Measurements from ENCODE around the gene DSP. TPM values are rescaled to one million over a fixed set of nuclear protein-coding genes. Genes with fewer than 3 reads are reported as not detected.

Gene DSP
- polyA plus RNA-seq, 6 donors from 2014 or later: 6.3 to 49.2 (median 15.8) TPM

DNA sequence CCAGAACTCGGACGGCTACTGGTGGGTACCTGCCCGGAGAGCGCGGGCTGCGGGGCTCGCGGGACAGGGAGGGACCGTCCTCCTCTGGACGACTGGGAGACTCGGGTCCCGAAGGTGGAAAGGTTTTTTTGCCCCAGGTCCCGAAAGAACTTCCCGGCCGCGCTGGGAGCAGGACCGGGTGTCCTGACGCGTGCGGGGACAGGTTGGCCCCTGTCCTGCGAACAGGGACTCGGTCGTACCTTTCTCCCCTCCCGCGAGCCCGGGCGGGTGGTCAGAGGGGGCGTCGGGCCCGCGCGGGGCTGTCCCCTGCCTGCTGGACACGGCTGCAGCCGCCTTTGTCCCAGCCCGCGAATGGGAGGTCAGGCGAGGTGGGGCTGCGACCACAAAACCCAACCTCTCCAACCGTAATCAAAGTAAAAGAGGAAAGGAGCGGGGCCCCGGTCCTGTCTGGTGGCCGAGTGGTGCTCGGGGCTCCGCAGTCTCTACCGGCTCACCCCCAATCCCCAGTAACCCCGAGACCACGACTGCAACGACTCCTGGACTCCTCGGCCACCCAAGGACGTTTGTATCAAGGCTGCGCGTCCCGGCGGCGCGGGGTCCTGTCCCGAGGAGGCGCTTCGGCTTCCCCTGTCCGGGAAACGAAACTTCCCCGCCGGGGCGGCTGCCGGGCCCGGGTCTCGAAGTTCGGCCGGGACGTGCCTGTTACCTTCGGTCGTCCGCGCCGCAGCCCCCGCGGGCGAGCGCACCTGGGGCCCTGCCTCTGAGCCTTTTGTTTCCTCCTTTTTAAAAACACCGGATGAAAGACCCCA is 798 bp downstream of the DSP start:
- H3K9me3 Mint-ChIP-seq: peaks cover 0 to 1% (median 0%) of the 10 kb centered on the region in 7 donors
- peaks cover 4 to 66% (median 23%) of the 10 kb centered on the region in 3 donors for H3K27me3 Mint-ChIP-seq
- peak overlapping the region in 4 of 6 donors; percentile 80 to 96 (median 90) for H3K27ac Mint-ChIP-seq
- no peaks in the 10 kb centered on the region for H3K36me3 Mint-ChIP-seq
- ATAC-seq (ENCODE audit: low read depth in 2 of 2) (peak in 1 of 2 donors; percentile 31), DNase-seq (peak; percentile 32)
- peak overlapping the region; percentile 83 to 97 (median 93) for H3K4me3 Mint-ChIP-seq
- peaks cover 3 to 41% (median 13%) of the 10 kb centered on the region in 3 donors for H3K4me1 Mint-ChIP-seq

DNA sequence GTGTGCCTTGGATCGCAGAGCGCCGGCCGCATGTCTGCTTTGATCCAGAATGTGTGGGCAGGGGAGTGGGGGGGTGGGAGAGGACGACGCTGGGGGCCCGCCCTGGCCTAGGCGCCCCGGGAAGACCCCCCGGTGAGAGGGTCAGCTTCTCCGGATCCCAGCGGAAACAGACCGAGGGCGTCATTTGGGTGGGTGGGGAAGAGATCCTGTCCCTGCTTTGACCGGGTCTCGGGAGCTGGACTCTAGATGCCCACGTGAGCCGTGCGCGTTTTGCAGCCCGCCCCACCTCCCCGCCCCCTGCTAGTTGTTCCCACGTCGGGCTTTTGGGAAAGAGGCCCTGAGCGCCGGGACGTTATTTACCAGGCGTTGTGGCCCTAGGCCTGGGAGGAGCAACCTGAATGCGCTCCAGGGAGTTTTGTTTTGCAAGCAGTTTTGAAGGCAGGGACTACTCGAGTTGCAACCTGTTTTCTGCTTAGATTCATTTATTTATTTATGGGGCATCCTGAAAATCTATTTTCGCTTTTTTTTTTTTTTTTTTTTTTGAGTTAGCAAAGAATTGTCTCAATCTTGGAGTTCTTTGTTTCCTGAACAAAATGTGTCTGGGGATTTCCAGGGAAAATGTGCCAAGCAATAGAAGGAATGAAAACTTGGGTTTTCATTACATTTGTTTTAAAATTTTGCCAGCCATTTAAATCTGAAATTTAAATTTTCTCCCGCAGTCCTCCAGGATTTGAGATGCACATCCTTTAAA is 1.6 kb downstream of the DSP start:
- Mint-ChIP-seq H3K36me3 (no peaks in the 10 kb centered on the region), H3K9me3 (peaks cover 0 to 1% (median 0%) of the 10 kb centered on the region in 7 donors), H3K27me3 (peaks cover 4 to 58% (median 17%) of the 10 kb centered on the region in 3 donors), H3K4me1 (peaks cover 3 to 44% (median 13%) of the 10 kb centered on the region in 3 donors), H3K27ac (peak overlapping the region in 2 of 6 donors; percentile 5 to 47), H3K4me3 (peak overlapping the region; percentile 83 to 97 (median 93))
- no peak for DNase-seq
- no peak for ATAC-seq (ENCODE audit: low read depth in 2 of 2)

DNA sequence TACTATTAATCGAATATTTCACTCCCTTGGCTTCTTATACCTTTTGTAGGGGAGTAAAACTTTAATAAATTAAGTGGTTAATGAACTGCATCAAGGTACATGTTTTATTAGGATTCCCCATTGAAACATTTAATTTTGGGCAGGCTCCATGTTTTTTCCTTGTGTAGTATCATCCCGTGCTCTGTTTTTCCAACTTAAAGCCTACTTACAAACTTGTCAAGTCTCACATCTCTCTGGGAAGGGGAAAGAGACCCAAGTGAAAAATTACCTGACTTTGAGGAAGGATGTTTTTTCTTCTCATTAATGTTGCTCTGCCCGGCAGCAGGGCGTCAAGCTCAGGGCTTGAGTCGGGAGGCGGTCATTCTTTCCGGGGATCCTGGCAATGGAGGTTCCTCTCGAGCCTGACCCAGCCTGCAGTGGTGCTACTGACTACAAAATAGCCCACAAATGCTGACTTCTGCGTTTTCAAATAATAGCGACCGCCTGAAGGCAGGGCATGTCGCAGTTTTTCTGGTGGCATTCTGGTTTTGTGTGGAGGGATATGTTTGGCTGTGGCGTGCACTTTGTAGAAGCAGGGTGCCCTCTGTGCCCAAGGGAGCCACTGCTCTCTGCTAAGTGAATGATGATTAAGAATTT is 2.4 kb downstream of the DSP start:
- Mint-ChIP-seq H3K27ac (peak overlapping the region in 1 of 6 donors; percentile 23), H3K36me3 (no peaks in the 10 kb centered on the region), H3K4me1 (peaks cover 3 to 48% (median 13%) of the 10 kb centered on the region in 3 donors), H3K4me3 (peak overlapping the region; percentile 12 to 97 (median 83)), H3K9me3 (peaks cover 0 to 1% (median 0%) of the 10 kb centered on the region in 7 donors), H3K27me3 (peaks cover 4 to 57% (median 8%) of the 10 kb centered on the region in 3 donors)
- ATAC-seq (ENCODE audit: low read depth in 2 of 2) (no peak), DNase-seq (peak; percentile 2)

DNA sequence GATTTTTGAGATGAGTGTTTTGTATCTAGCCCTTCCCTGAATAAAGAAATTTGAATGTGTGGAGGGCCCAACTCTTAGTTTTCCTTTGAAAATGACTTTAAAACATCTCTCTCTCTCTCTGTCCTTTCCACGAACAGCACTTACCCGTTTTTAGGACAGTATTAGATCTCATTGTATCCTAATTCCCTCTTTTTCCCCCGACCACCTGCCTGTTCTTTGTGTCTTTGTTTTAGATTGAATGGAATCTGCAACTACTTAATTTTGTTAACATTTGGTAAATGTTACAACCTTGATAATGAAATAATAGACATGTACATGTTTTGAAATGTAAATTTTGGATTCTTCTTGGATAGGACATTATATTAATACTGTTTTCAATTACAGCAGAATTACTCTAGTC is 3.1 kb downstream of the DSP start:
- DNase-seq (no peak), ATAC-seq (ENCODE audit: low read depth in 2 of 2) (no peak)
- Mint-ChIP-seq H3K27me3 (peaks cover 4 to 53% (median 11%) of the 10 kb centered on the region in 3 donors), H3K27ac (peak overlapping the region in 2 of 6 donors; percentile 2 to 18), H3K4me1 (peaks cover 3 to 48% (median 13%) of the 10 kb centered on the region in 3 donors), H3K4me3 (peak overlapping the region in 5 of 8 donors; percentile 4 to 97 (median 66)), H3K36me3 (no peaks in the 10 kb centered on the region), H3K9me3 (no peaks in the 10 kb centered on the region)

GRCh38 chr6:7545316-7546019 is 4.0 kb downstream of the DSP start:
- H3K27me3 Mint-ChIP-seq: peaks cover 4 to 48% (median 14%) of the 10 kb centered on the region in 3 donors
- H3K4me1 Mint-ChIP-seq: peaks cover 3 to 42% (median 12%) of the 10 kb centered on the region in 3 donors
- H3K27ac Mint-ChIP-seq: peak overlapping the region in 3 of 6 donors; percentile 22 to 41 (median 36)
- no peaks in the 10 kb centered on the region for H3K9me3 Mint-ChIP-seq
- peak overlapping the region in 1 of 8 donors; percentile 70 for H3K4me3 Mint-ChIP-seq
- DNase-seq: no peak
- ATAC-seq (ENCODE audit: low read depth in 2 of 2): no peak
- no peaks in the 10 kb centered on the region for H3K36me3 Mint-ChIP-seq

DNA sequence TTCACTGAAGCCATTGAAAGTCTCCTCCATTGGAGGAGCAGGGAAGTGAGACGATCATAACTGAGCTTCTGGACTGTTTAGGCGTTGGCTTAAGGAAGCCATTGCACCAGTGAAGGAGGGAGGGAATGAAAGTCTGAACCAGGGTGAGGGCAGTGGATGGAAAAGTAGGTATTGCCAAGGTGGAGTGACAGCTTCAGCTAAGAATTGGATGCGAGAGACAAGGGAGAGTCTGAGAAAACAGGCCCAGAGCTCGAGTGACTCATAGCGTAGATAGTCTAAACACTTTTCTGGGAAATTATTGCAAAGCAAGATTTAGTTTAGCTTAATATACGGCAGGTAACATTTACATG is 4.5 kb downstream of the DSP start:
- Mint-ChIP-seq H3K4me1 (peaks cover 3 to 37% (median 7%) of the 10 kb centered on the region in 3 donors), H3K27ac (peak overlapping the region in 2 of 6 donors; percentile 1 to 36), H3K4me3 (peak overlapping the region in 1 of 8 donors; percentile 70), H3K9me3 (no peaks in the 10 kb centered on the region), H3K36me3 (no peaks in the 10 kb centered on the region), H3K27me3 (peaks cover 4 to 43% (median 14%) of the 10 kb centered on the region in 3 donors)
- DNase-seq (no peak), ATAC-seq (ENCODE audit: low read depth in 2 of 2) (no peak)

DNA sequence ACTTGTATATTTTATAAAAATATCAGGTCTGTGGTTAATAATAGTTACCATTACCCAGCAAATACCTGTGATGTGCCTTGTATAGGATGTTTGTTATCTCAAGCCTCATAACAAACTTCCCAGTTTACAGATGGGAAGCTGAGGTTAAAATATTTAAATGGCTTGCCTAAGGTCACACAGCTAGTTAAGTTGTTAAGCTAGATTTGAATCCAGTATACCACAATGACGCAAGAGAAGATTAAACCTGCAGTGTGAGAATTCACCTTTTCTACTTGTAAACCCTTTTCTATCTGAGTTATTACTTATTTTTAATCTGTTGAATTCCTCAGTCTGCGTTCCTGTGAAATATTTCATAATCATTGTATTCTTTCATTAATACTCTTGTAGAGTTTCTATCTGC is 4.9 kb downstream of the DSP start:
- H3K4me3 Mint-ChIP-seq: peak overlapping the region in 1 of 8 donors; percentile 70
- H3K36me3 Mint-ChIP-seq: no peaks in the 10 kb centered on the region
- H3K4me1 Mint-ChIP-seq: peaks cover 3 to 37% (median 6%) of the 10 kb centered on the region in 3 donors
- H3K9me3 Mint-ChIP-seq: no peaks in the 10 kb centered on the region
- H3K27me3 Mint-ChIP-seq: peaks cover 4 to 45% (median 14%) of the 10 kb centered on the region in 3 donors
- H3K27ac Mint-ChIP-seq: no peak overlapping the region
- DNase-seq: no peak
- no peak for ATAC-seq (ENCODE audit: low read depth in 2 of 2)

- H3K4me1 Mint-ChIP-seq: peaks cover 3 to 37% (median 6%) of the 10 kb centered on the region in 3 donors
- ATAC-seq (ENCODE audit: low read depth in 2 of 2): no peak
Observed at GRCh38 chr6:7546896-7547295, 5.4 kb downstream of the DSP start.

GRCh38 chr6:7547315-7547714 is 5.8 kb downstream of the DSP start:
- H3K4me3 Mint-ChIP-seq: peak overlapping the region in 1 of 8 donors; percentile 18
- H3K9me3 Mint-ChIP-seq: no peaks in the 10 kb centered on the region
- H3K4me1 Mint-ChIP-seq: peaks cover 2 to 37% (median 6%) of the 10 kb centered on the region in 3 donors
- peaks cover 4 to 46% (median 14%) of the 10 kb centered on the region in 3 donors for H3K27me3 Mint-ChIP-seq
- DNase-seq (no peak), ATAC-seq (ENCODE audit: low read depth in 2 of 2) (no peak)
- peak overlapping the region in 1 of 6 donors; percentile 68 for H3K27ac Mint-ChIP-seq
- no peaks in the 10 kb centered on the region for H3K36me3 Mint-ChIP-seq

More at GRCh38 chr6:7546896-7547295, 5.4 kb downstream of the DSP start:
- no peaks in the 10 kb centered on the region for H3K36me3 Mint-ChIP-seq
- no peak overlapping the region for H3K4me3 Mint-ChIP-seq
- DNase-seq: no peak
- H3K27ac Mint-ChIP-seq: peak overlapping the region in 1 of 6 donors; percentile 6
- no peaks in the 10 kb centered on the region for H3K9me3 Mint-ChIP-seq
- peaks cover 4 to 47% (median 14%) of the 10 kb centered on the region in 3 donors for H3K27me3 Mint-ChIP-seq

DNA sequence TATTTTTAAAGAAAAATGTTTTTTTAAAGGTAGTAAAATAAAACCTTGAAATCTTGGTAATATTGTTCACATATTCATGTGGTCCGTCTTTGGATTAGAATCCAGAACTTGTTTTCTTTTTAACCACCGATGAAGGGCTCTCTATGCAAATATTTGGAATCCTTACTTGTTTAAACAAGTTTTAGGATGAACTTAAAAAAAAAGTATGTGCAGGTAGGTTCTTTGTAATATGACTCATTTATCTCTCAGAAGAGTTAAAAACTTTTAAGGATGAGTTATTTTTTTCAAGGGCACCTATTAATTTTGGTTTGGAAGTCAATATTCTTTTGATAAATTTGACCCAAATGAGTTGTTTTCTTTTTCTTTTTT is 8.9 kb downstream of the DSP start:
- DNase-seq: no peak
- peaks cover 0 to 29% (median 0%) of the 10 kb centered on the region in 3 donors for H3K4me1 Mint-ChIP-seq
- ATAC-seq (ENCODE audit: low read depth in 2 of 2): no peak
- H3K36me3 Mint-ChIP-seq: no peaks in the 10 kb centered on the region
- peaks cover 4 to 45% (median 21%) of the 10 kb centered on the region in 3 donors for H3K27me3 Mint-ChIP-seq
- H3K27ac Mint-ChIP-seq: no peak overlapping the region
- no peaks in the 10 kb centered on the region for H3K9me3 Mint-ChIP-seq
- no peak overlapping the region for H3K4me3 Mint-ChIP-seq

- Mint-ChIP-seq H3K27me3 (peaks cover 0 to 44% (median 17%) of the 10 kb centered on the region in 3 donors), H3K36me3 (peaks cover 0 to 19% of the 10 kb centered on the region in 2 donors), H3K9me3 (no peaks in the 10 kb centered on the region), H3K4me3 (no peak overlapping the region), H3K27ac (no peak overlapping the region), H3K4me1 (peaks cover 0 to 12% (median 0%) of the 10 kb centered on the region in 3 donors)
- DNase-seq: no peak
- no peak for ATAC-seq (ENCODE audit: low read depth in 2 of 2)
Observed at GRCh38 chr6:7554533-7555275, 13.2 kb downstream of the DSP start.

DNA sequence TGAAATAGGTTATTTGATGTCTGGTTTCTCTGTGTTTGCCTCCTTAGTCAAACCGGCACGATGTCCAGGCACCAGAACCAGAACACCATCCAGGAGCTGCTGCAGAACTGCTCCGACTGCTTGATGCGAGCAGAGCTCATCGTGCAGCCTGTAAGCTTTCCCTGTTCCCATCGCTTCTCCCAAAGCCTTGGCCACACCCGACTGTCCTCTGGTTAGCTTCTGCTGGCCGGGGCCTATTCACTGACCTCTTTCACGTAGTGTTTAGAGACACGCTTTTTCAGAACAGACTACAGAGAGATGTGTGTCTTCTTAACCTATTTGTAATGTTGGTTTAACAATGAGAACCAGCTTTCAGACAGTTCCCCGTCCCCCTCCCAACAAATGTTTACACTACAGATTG is 14.2 kb downstream of the DSP start:
- DNase-seq: no peak
- ATAC-seq (ENCODE audit: low read depth in 2 of 2): no peak
- Mint-ChIP-seq H3K4me3 (no peak overlapping the region), H3K27me3 (peaks cover 0 to 44% (median 15%) of the 10 kb centered on the region in 3 donors), H3K27ac (no peak overlapping the region), H3K36me3 (peaks cover 0 to 27% of the 10 kb centered on the region in 2 donors), H3K4me1 (peaks cover 0 to 12% (median 0%) of the 10 kb centered on the region in 3 donors), H3K9me3 (no peaks in the 10 kb centered on the region)

All from naive B cell (primary cell).